NCI-H2196 treated with DMSO at 0.1 percent for 48 hours (cell line): ENCODE measurements around the gene PSMA6.
"Not testable (repeated sequence)": the region's sequence is repeated elsewhere in the genome, so short reads cannot be mapped to it uniquely, and the experiment has no call there.

ENCODE experiments used
- DNase-seq: peaks from one replicate; lab custom pipeline; 2025; ENCODE audit not compliant: unreplicated experiment; lab: John Stamatoyannopoulos, UW

The PSMA6 gene

GRCh38 chr14:35319509-35319908 is 27.3 kb downstream of the PSMA6 start:
- DNase-seq, result no peak

GRCh38 chr14:35320472-35320871 is 28.3 kb downstream of the PSMA6 start:
- no peak for DNase-seq

GRCh38 chr14:35326375-35326774 is 34.2 kb downstream of the PSMA6 start:
- DNase-seq, result no peak

GRCh38 chr14:35331605-35332516 is 39.7 kb downstream of the PSMA6 start:
- no peak for DNase-seq

- no peak for DNase-seq
Observed at GRCh38 chr14:35332517-35333263, 40.5 kb downstream of the PSMA6 start.

GRCh38 chr14:35333264-35333730 is 41.1 kb downstream of the PSMA6 start:
- DNase-seq, result no peak

GRCh38 chr14:35333797-35334743 is 41.9 kb downstream of the PSMA6 start:
- no peak for DNase-seq

GRCh38 chr14:35335388-35336092 is 43.4 kb downstream of the PSMA6 start:
- DNase-seq, result no peak

GRCh38 chr14:35336171-35336493 is 44.0 kb downstream of the PSMA6 start:
- not testable (repeated sequence) for DNase-seq

GRCh38 chr14:35336494-35337268 is 44.5 kb downstream of the PSMA6 start:
- peak; percentile 95 for DNase-seq

GRCh38 chr14:35337269-35338255 is 45.4 kb downstream of the PSMA6 start:
- DNase-seq, result no peak

GRCh38 chr14:35338731-35339405 is 46.7 kb downstream of the PSMA6 start:
- no peak for DNase-seq

- no peak for DNase-seq
Observed at GRCh38 chr14:35339761-35340406, 47.7 kb downstream of the PSMA6 start.

GRCh38 chr14:35340616-35341453 is 48.7 kb downstream of the PSMA6 start:
- no peak for DNase-seq

- no peak for DNase-seq
Observed at GRCh38 chr14:35341454-35341750, 49.2 kb downstream of the PSMA6 start.

GRCh38 chr14:35341751-35342488 is 49.7 kb downstream of the PSMA6 start:
- DNase-seq, result peak; percentile 98
